GM12878 (cell line): ENCODE results near the gene UTP4. TPM values are rescaled to one million over a fixed set of nuclear protein-coding genes. Genes with fewer than 3 reads are reported as not detected.

Experiments used
- EGR1 ChIP-seq, 2 experiments: IDR thresholded peaks; 1 replicate in 1 of 2; 2 replicates in 1 of 2; pipeline ENCODE4 v1.6.1; 2011 to 2012; ENCODE audit warnings: low read depth in 2 of 2, low read length in 2 of 2, borderline replicate concordance in 1 of 2, mild to moderate bottlenecking in 1 of 2, moderate library complexity in 1 of 2
- ELK1 ChIP-seq: IDR thresholded peaks from 2 replicates; pipeline ENCODE4 v1.6.1; 2012; ENCODE audit warnings: low read depth, low read length, improper control_type of control experiment
- FOXK2 ChIP-seq: fragments of 450-650 bp; IDR thresholded peaks from 2 replicates; pipeline ENCODE4 v1.6.1; 2017; ENCODE audit warnings: mild to moderate bottlenecking, moderate library complexity
- GATAD2B ChIP-seq: fragments of 450-650 bp; conservative IDR thresholded peaks from 2 replicates; pipeline ENCODE4 v1.6.1; 2017; ENCODE audit warnings: low read depth, mild to moderate bottlenecking, moderate library complexity
- MEF2A ChIP-seq: IDR thresholded peaks from 2 replicates; pipeline ENCODE4 v1.6.1; 2011; ENCODE audit warnings: low read depth, mild to moderate bottlenecking, low read length, moderate library complexity; ENCODE audit not compliant: insufficient read depth
- MYC ChIP-seq: IDR thresholded peaks from 2 replicates; pipeline ENCODE4 v1.6.1; 2011; ENCODE audit warnings: mild to moderate bottlenecking, low read length, moderate library complexity, inconsistent platforms; ENCODE audit not compliant: insufficient read depth, insufficient replicate concordance, insufficient read length, severe bottlenecking
- NKRF ChIP-seq: fragments of 450-650 bp; conservative IDR thresholded peaks from 2 replicates; pipeline ENCODE4 v1.6.1; 2017; ENCODE audit warnings: mild to moderate bottlenecking, moderate library complexity
- RAD21 ChIP-seq: IDR thresholded peaks from 2 replicates; pipeline ENCODE4 v1.6.1; 2011; ENCODE audit warnings: mild to moderate bottlenecking, low read depth, low read length, moderate library complexity; ENCODE audit not compliant: insufficient read depth
- RCOR1 ChIP-seq: conservative IDR thresholded peaks from 2 replicates; pipeline ENCODE4 v1.6.1; 2012; ENCODE audit warnings: low read depth, low read length, improper control_type of control experiment
- RELA ChIP-seq: fragments of 450-650 bp; IDR thresholded peaks from 2 replicates; pipeline ENCODE4 v1.8.0; 2014; ENCODE audit warnings: borderline replicate concordance; ENCODE audit not compliant: partially characterized antibody
- RUNX3 ChIP-seq: IDR thresholded peaks from 2 replicates; pipeline ENCODE4 v1.6.1; 2012; ENCODE audit warnings: low read length, inconsistent platforms
- SMAD1 ChIP-seq: fragments of 450-650 bp; IDR thresholded peaks from 2 replicates; pipeline ENCODE4 v1.6.1; 2018; ENCODE audit warnings: mild to moderate bottlenecking, low read depth; ENCODE audit not compliant: partially characterized antibody
- SMARCA5 ChIP-seq: fragments of 450-650 bp; IDR thresholded peaks from 2 replicates; pipeline ENCODE4 v1.6.1; 2017; ENCODE audit warnings: mild to moderate bottlenecking
- SREBF2 ChIP-seq: IDR thresholded peaks from 2 replicates; pipeline ENCODE4 v1.6.1; 2012; ENCODE audit warnings: mild to moderate bottlenecking, low read length
- SUZ12 ChIP-seq: fragments of 200-600 bp; sonication (generic); IDR thresholded peaks from one replicate; pipeline ENCODE4 v1.6.1; 2018; ENCODE audit warnings: antibody characterized with exemption, mild to moderate bottlenecking; ENCODE audit not compliant: unreplicated experiment
- YBX1 ChIP-seq: fragments of 450-650 bp; IDR thresholded peaks from 2 replicates; pipeline ENCODE4 v1.6.1; 2016; ENCODE audit warnings: antibody characterized with exemption
- polyA plus RNA-seq, 11 experiments: library from polyadenylated mRNA; depleted of rRNA in 4 of 11; unstranded in 6 of 11; stranded (reverse) in 5 of 11; fragments of >200 nt; fragmentation: Nextera tagmentation in 4 of 11; fragmentation: Illumina TruSeq in 1 of 11; extraction: Ambion mirVana in 4 of 11; extraction: Trizol in 1 of 11; gene quantifications; 1 replicate in 1 of 11; 2 replicates in 10 of 11; pipeline versions ENCODE4 v1.2.1 to v1.2.3, GENCODE V29; 2011 to 2016; ENCODE audit warnings: inconsistent platforms in 2 of 11, missing spikeins in 2 of 11, low read depth in 1 of 11
- total RNA-seq, 4 experiments: library from RNA; depleted of rRNA in 3 of 4; stranded (reverse); fragments of >200 nt in 3 of 4; fragmentation: Illumina TruSeq in 1 of 4; extraction: Trizol in 1 of 4; gene quantifications; 2 replicates each; pipeline versions ENCODE4 v1.2.1 to v1.2.3, GENCODE V29; 2013 to 2021
- TF ChIP-seq, protein P1 (sequence below): fragments of 450-650 bp; IDR thresholded peaks from 2 replicates; pipeline ENCODE4 v1.6.1; 2018; ENCODE audit warnings: borderline replicate concordance, mild to moderate bottlenecking; ENCODE audit not compliant: partially characterized antibody
- TF ChIP-seq, protein P2 (sequence below): fragments of 450-650 bp; IDR thresholded peaks from 2 replicates; pipeline ENCODE4 v1.6.1; 2017; ENCODE audit warnings: low read depth, mild to moderate bottlenecking, moderate library complexity

The UTP4 gene
- total and polyA plus RNA-seq, 10 of the 15 experiments (the other 5 are each of a cell fraction or from before 2014, with no cell fraction given), result 32.5 to 131 (median 84.0) TPM

DNA sequence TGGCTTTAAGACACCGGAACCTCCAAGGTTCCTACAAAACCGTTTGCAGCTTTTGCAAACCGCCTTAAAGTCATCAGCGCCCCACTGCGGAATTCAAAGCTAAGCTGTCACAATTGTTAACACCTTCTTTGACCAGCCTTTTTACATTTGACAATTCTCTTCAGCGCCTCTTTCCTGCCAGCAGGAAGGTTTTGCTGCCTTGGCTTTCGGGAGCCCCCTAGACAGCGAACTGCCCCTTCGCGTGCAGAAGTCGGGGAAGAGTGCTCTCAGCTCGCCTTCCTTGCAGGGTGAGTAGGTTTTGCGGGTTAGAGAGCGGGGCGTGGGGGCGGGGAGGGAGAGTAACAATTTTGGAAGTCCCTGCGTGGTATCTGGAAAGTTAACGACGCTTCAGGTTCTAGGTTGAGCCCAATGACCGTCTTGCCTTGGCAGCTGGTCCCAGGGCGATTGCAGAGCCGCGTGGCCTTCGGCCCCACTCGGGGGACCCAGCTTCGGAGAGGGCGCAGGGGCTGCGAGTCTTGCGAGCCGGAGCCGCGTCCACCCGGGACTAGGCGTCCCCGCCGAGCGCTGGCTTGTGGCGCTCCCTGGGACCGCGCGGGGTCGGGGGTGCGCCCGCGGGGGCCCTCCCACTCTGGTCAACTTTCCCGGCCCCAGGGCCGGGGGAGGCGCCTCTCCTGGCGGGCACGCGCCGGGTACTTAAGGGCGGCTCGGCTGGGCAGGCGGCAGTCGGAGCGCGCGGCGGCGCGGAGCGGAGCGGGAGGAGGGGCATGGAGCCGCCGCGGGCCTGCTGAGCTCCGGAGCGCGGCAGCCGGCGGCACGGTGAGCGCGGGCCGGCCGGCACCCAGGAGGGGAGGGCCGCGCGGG lies 26.7 kb upstream of the UTP4 start, which contains the start of gene HAS3 (continued):
- TF ChIP-seq RAD21 (peak; percentile 76), SREBF2 (no peak), MEF2A (no peak), NKRF (no peak), ELK1 (no peak), GATAD2B (peak; percentile 72; the same call in 1 of the 2 replicates), YBX1 (no peak), EGR1 (IDR thresholded peaks at IDR 0.05; ENCODE audit: borderline replicate concordance in 1 of 2, low read depth in 2 of 2, low read length in 2 of 2) (no peak), RUNX3 (peak; percentile 29; the same call in 1 of the 2 replicates), MYC (no peak), SMAD1 (no peak), SMARCA5 (no peak), FOXK2 (no peak), RCOR1 (no peak), RELA (no peak), SUZ12 (no peak)
- TF ChIP-seq, protein P1, sequence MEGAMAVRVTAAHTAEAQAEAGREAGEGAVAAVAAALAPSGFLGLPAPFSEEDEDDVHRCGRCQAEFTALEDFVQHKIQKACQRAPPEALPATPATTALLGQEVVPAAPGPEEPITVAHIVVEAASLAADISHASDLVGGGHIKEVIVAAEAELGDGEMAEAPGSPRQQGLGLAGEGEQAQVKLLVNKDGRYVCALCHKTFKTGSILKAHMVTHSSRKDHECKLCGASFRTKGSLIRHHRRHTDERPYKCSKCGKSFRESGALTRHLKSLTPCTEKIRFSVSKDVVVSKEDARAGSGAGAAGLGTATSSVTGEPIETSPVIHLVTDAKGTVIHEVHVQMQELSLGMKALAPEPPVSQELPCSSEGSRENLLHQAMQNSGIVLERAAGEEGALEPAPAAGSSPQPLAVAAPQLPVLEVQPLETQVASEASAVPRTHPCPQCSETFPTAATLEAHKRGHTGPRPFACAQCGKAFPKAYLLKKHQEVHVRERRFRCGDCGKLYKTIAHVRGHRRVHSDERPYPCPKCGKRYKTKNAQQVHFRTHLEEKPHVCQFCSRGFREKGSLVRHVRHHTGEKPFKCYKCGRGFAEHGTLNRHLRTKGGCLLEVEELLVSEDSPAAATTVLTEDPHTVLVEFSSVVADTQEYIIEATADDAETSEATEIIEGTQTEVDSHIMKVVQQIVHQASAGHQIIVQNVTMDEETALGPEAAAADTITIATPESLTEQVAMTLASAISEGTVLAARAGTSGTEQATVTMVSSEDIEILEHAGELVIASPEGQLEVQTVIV, result no peak
- TF ChIP-seq, protein P2, sequence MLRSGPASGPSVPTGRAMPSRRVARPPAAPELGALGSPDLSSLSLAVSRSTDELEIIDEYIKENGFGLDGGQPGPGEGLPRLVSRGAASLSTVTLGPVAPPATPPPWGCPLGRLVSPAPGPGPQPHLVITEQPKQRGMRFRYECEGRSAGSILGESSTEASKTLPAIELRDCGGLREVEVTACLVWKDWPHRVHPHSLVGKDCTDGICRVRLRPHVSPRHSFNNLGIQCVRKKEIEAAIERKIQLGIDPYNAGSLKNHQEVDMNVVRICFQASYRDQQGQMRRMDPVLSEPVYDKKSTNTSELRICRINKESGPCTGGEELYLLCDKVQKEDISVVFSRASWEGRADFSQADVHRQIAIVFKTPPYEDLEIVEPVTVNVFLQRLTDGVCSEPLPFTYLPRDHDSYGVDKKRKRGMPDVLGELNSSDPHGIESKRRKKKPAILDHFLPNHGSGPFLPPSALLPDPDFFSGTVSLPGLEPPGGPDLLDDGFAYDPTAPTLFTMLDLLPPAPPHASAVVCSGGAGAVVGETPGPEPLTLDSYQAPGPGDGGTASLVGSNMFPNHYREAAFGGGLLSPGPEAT, result no peak
